Caco-2 (cell line): ENCODE measurements around the gene HORMAD2. TPM values are rescaled to one million over a fixed set of nuclear protein-coding genes. Genes with fewer than 3 reads are reported as not detected.

Experiments used
- BruUV-seq: library from RNA; stranded (reverse); fragments of 400-500 nt; replicated peaks from 2 replicates; lab custom pipeline; 2021; lab: Mats Ljungman, UMichigan
- CTCF ChIA-PET: fragments of 300-600 bp; sonication (Branson Sonifier 250); formaldehyde crosslinking; loops from one replicate; lab custom pipeline; 2022; ENCODE audit warnings: antibody characterized with exemption; lab: Charles Lee
- POLR2A ChIA-PET: fragments of 300-600 bp; sonication (Branson Sonifier 250); formaldehyde crosslinking; loops from one replicate; lab custom pipeline; 2022; ENCODE audit warnings: antibody characterized with exemption; lab: Charles Lee
- DNase-seq, 2 experiments: peaks; one replicate each; pipeline versions ENCODE4 v3.0.0 to v3.0.0-alpha.2; 2020 to 2022
- H3K27me3 ChIP-seq: replicated peaks from 2 replicates; pipeline ENCODE4 v1.6.0; 2011; ENCODE audit warnings: low read length; ENCODE audit not compliant: control insufficient read depth, insufficient read depth
- H3K36me3 ChIP-seq: 2 replicates; pipeline ENCODE4 v1.5.1; 2011; ENCODE audit warnings: low read length; ENCODE audit not compliant: control insufficient read depth, insufficient read depth
- H3K4me1 ChIP-seq: fragments of 250-450 bp; sonication (Bioruptor Pico); 2 replicates; pipeline ENCODE4 v1.5.1; 2020; ENCODE audit warnings: mild to moderate bottlenecking
- H3K4me3 ChIP-seq: 2 replicates; pipeline ENCODE4 v1.5.1; 2011; ENCODE audit warnings: low read depth, mild to moderate bottlenecking, control low read depth, low read length
- H3K9me3 ChIP-seq: fragments of 250-450 bp; sonication (Bioruptor Pico); 2 replicates; pipeline ENCODE4 v1.5.1; 2020; ENCODE audit warnings: mild to moderate bottlenecking, moderate library complexity
- H3K27ac Mint-ChIP-seq: one replicate; pipeline ENCODE4 v1.8.0; 2022; ENCODE audit warnings: mixed read lengths; ENCODE audit not compliant: unreplicated experiment
- H3K27me3 Mint-ChIP-seq: one replicate; pipeline ENCODE4 v1.8.0; 2022; ENCODE audit warnings: mixed read lengths; ENCODE audit not compliant: insufficient read depth, unreplicated experiment
- H3K36me3 Mint-ChIP-seq: one replicate; pipeline ENCODE4 v1.8.0; 2022; ENCODE audit warnings: mild to moderate bottlenecking, mixed read lengths; ENCODE audit not compliant: insufficient read depth, unreplicated experiment
- H3K4me1 Mint-ChIP-seq: one replicate; pipeline ENCODE4 v1.8.0; 2022; ENCODE audit warnings: low read depth, mixed read lengths; ENCODE audit not compliant: unreplicated experiment
- H3K4me3 Mint-ChIP-seq: one replicate; pipeline ENCODE4 v1.8.0; 2022; ENCODE audit warnings: mild to moderate bottlenecking, moderate library complexity, mixed read lengths; ENCODE audit not compliant: unreplicated experiment
- H3K9me3 Mint-ChIP-seq: one replicate; pipeline ENCODE4 v1.8.0; 2022; ENCODE audit warnings: mixed read lengths; ENCODE audit not compliant: unreplicated experiment
- CTCF ChIP-seq, 2 experiments: fragments of 200-600 bp in 1 of 2; IDR thresholded peaks; 1 replicate in 1 of 2; 2 replicates in 1 of 2; pipeline versions ENCODE4 v1.5.1 to v1.8.0; 2011 to 2022; ENCODE audit warnings: antibody characterized with exemption in 1 of 2, control low read depth in 1 of 2, inconsistent platforms in 1 of 2, low read depth in 1 of 2, low read length in 1 of 2, mild to moderate bottlenecking in 1 of 2, moderate library complexity in 1 of 2; ENCODE audit not compliant: insufficient read depth in 1 of 2, severe bottlenecking in 1 of 2, unreplicated experiment in 1 of 2
- intact Hi-C: fragments of 100-400 bp; cut with micrococcal nuclease; formaldehyde crosslinking; loops from one replicate; pipeline ENCODE4 v1.10.0; 2022; ENCODE audit not compliant: unreplicated experiment
- total RNA-seq: library from RNA; stranded (reverse); gene quantifications from 2 replicates; pipeline ENCODE4 v1.2.3, GENCODE V29; 2022

The HORMAD2 gene
- total RNA-seq, 1 experiment from 2014 or later: 3.1 TPM

- Mint-ChIP-seq H3K4me3 (no peak overlapping the region), H3K27ac (no peak overlapping the region), H3K36me3 (no peaks in the 10 kb centered on the region), H3K9me3 (peaks cover 7% of the 10 kb centered on the region), H3K4me1 (no peaks in the 10 kb centered on the region), H3K27me3 (no peaks in the 10 kb centered on the region)
- intact Hi-C loops: no loop called here
- no peak overlapping the region for H3K4me3 ChIP-seq
- no peak for TF ChIP-seq CTCF (IDR thresholded peaks at IDR 0.05; ENCODE audit: insufficient read depth in 1 of 2, low read depth in 1 of 2, low read length in 1 of 2, severe bottlenecking in 1 of 2, unreplicated experiment in 1 of 2)
- H3K36me3 ChIP-seq: no peaks in the 10 kb centered on the region
- H3K9me3 ChIP-seq: no peaks in the 10 kb centered on the region
- H3K27me3 ChIP-seq: no peaks in the 10 kb centered on the region
- no TSS peak for BruUV-seq
- H3K4me1 ChIP-seq: peaks cover 10% of the 10 kb centered on the region
- no peak for DNase-seq
- ChIA-PET POLR2A (no interaction called here), CTCF (no interaction called here)
Measured at GRCh38 chr22:30123463-30123862, 43.2 kb downstream of the HORMAD2 start.

GRCh38 chr22:30127749-30128166, 47.5 kb downstream of the HORMAD2 start:
- peaks cover 10% of the 10 kb centered on the region for H3K4me1 ChIP-seq
- no peak for TF ChIP-seq CTCF (IDR thresholded peaks at IDR 0.05; ENCODE audit: insufficient read depth in 1 of 2, low read depth in 1 of 2, low read length in 1 of 2, severe bottlenecking in 1 of 2, unreplicated experiment in 1 of 2)
- no peak overlapping the region for H3K27ac Mint-ChIP-seq
- CTCF ChIA-PET: no interaction called here
- H3K27me3 Mint-ChIP-seq: no peaks in the 10 kb centered on the region
- H3K4me3 Mint-ChIP-seq: no peak overlapping the region
- H3K27me3 ChIP-seq: no peaks in the 10 kb centered on the region
- no peak overlapping the region for H3K4me3 ChIP-seq
- H3K36me3 ChIP-seq: no peaks in the 10 kb centered on the region
- DNase-seq: peak in 1 of 2 experiments; percentile 27
- H3K9me3 ChIP-seq: no peaks in the 10 kb centered on the region
- intact Hi-C loops: loop anchor here (1.0 kb wide), 1 partner anchor 78 kb away; no protein-coding TSS in a partner anchor
- BruUV-seq: no TSS peak
- no peaks in the 10 kb centered on the region for H3K4me1 Mint-ChIP-seq
- H3K36me3 Mint-ChIP-seq: no peaks in the 10 kb centered on the region
- peaks cover 7% of the 10 kb centered on the region for H3K9me3 Mint-ChIP-seq
- POLR2A ChIA-PET: no interaction called here

GRCh38 chr22:30128511-30128910, 48.2 kb downstream of the HORMAD2 start:
- H3K27ac Mint-ChIP-seq: no peak overlapping the region
- peaks cover 7% of the 10 kb centered on the region for H3K9me3 Mint-ChIP-seq
- no peak for DNase-seq
- BruUV-seq: no TSS peak
- intact Hi-C loops: no loop called here
- Histone ChIP-seq H3K27me3 (no peaks in the 10 kb centered on the region), H3K4me1 (peaks cover 7% of the 10 kb centered on the region), H3K36me3 (no peaks in the 10 kb centered on the region), H3K4me3 (no peak overlapping the region), H3K9me3 (no peaks in the 10 kb centered on the region)
- TF ChIP-seq CTCF (IDR thresholded peaks at IDR 0.05; ENCODE audit: insufficient read depth in 1 of 2, low read depth in 1 of 2, low read length in 1 of 2, severe bottlenecking in 1 of 2, unreplicated experiment in 1 of 2): no peak
- H3K4me3 Mint-ChIP-seq: no peak overlapping the region
- H3K27me3 Mint-ChIP-seq: no peaks in the 10 kb centered on the region
- H3K36me3 Mint-ChIP-seq: no peaks in the 10 kb centered on the region
- CTCF ChIA-PET: no interaction called here
- POLR2A ChIA-PET: no interaction called here
- no peaks in the 10 kb centered on the region for H3K4me1 Mint-ChIP-seq
